Endodermal cell (in vitro differentiated cells): ENCODE results near the gene INPP4B. TPM values are rescaled to one million over a fixed set of nuclear protein-coding genes. Genes with fewer than 3 reads are reported as not detected.

Source experiments
- DNase-seq: peaks from one replicate; pipeline ENCODE4 v3.0.0-alpha.2; 2017
- H3K27ac ChIP-seq: 2 replicates; pipeline ENCODE4 v1.5.1; 2013; ENCODE audit warnings: mild to moderate bottlenecking, low read depth, low read length, moderate library complexity
- H3K27me3 ChIP-seq: 2 replicates; pipeline ENCODE4 v1.6.1; 2013; ENCODE audit warnings: mild to moderate bottlenecking, low read length, moderate library complexity; ENCODE audit not compliant: insufficient read depth, control insufficient read depth, poor library complexity, severe bottlenecking
- H3K36me3 ChIP-seq: 2 replicates; pipeline ENCODE4 v1.7.0; 2013; ENCODE audit warnings: mild to moderate bottlenecking, low read length, moderate library complexity; ENCODE audit not compliant: control insufficient read depth, insufficient read depth
- H3K4me1 ChIP-seq: one replicate; pipeline ENCODE4 v1.7.0; 2013; ENCODE audit warnings: low read length; ENCODE audit not compliant: control insufficient read depth, insufficient read depth
- H3K4me3 ChIP-seq: 2 replicates; pipeline ENCODE4 v1.5.1; 2013; ENCODE audit warnings: mild to moderate bottlenecking, low read length, moderate library complexity
- H3K9ac ChIP-seq: 2 replicates; pipeline ENCODE4 v1.6.1; 2013; ENCODE audit warnings: mild to moderate bottlenecking, low read length, moderate library complexity; ENCODE audit not compliant: poor library complexity, severe bottlenecking; ENCODE audit errors: extremely low read depth
- H3K9me3 ChIP-seq: 2 replicates; pipeline ENCODE4 v1.6.1; 2013; ENCODE audit warnings: mild to moderate bottlenecking, low read length, moderate library complexity; ENCODE audit not compliant: control insufficient read depth
- H3K27ac Mint-ChIP-seq: 2 replicates; pipeline ENCODE4 v1.8.0; 2020; ENCODE audit warnings: mixed read lengths
- H3K27me3 Mint-ChIP-seq: 2 replicates; pipeline ENCODE4 v1.8.0; 2021; ENCODE audit warnings: mild to moderate bottlenecking, mixed read lengths; ENCODE audit not compliant: insufficient read depth
- H3K36me3 Mint-ChIP-seq: 2 replicates; pipeline ENCODE4 v1.8.0; 2020; ENCODE audit warnings: low read depth, mixed read lengths
- H3K4me1 Mint-ChIP-seq: 2 replicates; pipeline ENCODE4 v1.8.0; 2020; ENCODE audit warnings: mixed read lengths
- H3K4me3 Mint-ChIP-seq: 2 replicates; pipeline ENCODE4 v1.8.0; 2020; ENCODE audit warnings: mild to moderate bottlenecking, moderate library complexity, mixed read lengths
- H3K9me3 Mint-ChIP-seq: 2 replicates; pipeline ENCODE4 v1.8.0; 2020; ENCODE audit warnings: mild to moderate bottlenecking, mixed read lengths
- WGBS, 2 experiments: methylation state at CpG; one replicate each; pipeline versions ENCODE4 v1.1.5 to v1.1.7; 2013; ENCODE audit warnings: missing lambda C conversion rate in 2 of 2, mixed read lengths in 1 of 2; ENCODE audit not compliant: insufficient coverage in 1 of 2, insufficient read length in 1 of 2; 5-methylcytosine and 5-hydroxymethylcytosine counted together
- total RNA-seq, 2 donors: library from RNA; stranded (reverse); fragmentation: NEBNext Ultra II Directional in 1 of 2; extraction: Animal tissue kit (Norgen Biotek cat#: 25700) in 1 of 2; gene quantifications; 2 replicates in 1 of 2; 3 replicates in 1 of 2; pipeline ENCODE4 v1.2.1, GENCODE V29; 2021
- TF ChIP-seq, protein P1 (sequence below): fragments of 200-600 bp; sonication (generic); conservative IDR thresholded peaks from 2 replicates; pipeline ENCODE4 v1.5.0; 2021; ENCODE audit warnings: antibody characterized with exemption, mild to moderate bottlenecking

The INPP4B gene
- total RNA-seq, 2 donors from 2014 or later = 0.64 to 0.66 TPM

DNA sequence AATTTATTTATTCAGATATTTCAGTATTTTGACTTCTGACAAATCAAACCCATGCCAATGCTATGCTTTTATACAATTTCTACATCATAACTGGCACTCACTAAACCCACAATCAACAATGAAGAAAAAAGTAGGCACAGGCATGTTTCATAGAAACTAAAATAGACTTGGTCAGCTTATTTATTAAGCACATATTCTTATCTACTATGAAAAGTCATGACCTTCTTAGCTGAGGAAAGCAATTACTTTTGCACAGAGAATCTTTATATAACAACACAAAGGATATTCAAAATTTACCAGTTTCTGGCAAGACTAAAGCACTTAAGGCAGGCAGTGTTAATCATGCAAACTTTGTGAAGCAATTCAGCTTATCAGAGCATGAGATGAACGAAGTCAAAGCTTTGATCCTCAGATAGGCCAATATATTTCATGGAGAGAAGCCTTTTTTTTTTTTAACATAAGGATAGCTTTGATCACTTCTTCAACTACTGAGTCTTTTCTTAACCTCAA, 490.6 kb downstream of the INPP4B start:
- no peaks in the 10 kb centered on the region for H3K4me1 ChIP-seq

DNA sequence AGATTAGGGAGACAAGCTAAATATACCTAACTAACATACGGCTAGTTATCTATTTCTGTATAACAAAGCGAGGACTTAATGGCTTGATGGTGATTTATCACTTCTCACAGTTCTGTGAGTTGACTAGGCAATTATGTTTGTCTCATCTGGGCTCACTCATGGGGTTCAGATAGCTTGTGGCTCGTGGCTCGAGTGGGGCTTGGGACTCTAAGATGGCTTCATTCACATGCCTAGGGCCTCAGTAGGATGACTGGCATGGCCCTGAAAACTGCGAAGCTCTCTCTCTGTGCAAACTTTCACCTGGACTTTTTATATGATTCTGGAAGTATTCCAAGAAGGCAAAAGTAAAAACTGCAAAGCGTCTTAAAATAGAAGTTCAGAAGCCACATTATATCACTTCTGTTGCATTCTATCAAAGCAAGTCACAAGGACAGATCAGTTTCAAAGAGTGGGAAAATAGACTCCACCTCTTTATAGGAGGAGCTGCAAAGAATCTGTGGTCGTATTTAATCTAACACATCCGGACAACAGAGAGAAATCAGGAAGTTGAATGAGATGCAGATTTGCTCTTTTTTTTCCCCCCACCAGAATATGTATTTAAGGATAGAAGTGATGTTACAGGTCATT, 491.2 kb downstream of the INPP4B start:
- Mint-ChIP-seq H3K4me3 (no peak overlapping the region), H3K9me3 (no peaks in the 10 kb centered on the region), H3K27ac (no peak overlapping the region), H3K27me3 (no peaks in the 10 kb centered on the region), H3K36me3 (no peaks in the 10 kb centered on the region), H3K4me1 (no peaks in the 10 kb centered on the region)
- H3K27ac ChIP-seq = no peak overlapping the region
- H3K4me3 ChIP-seq = no peak overlapping the region
- H3K9ac ChIP-seq = no peak overlapping the region
- no peaks in the 10 kb centered on the region for H3K36me3 ChIP-seq
- H3K4me1 ChIP-seq = no peaks in the 10 kb centered on the region
- WGBS, 2 experiments = 93 to 94% methylated on average over 3 to 8 of the region's 8 CpGs
- DNase-seq = no peak
- TF ChIP-seq, protein P1, sequence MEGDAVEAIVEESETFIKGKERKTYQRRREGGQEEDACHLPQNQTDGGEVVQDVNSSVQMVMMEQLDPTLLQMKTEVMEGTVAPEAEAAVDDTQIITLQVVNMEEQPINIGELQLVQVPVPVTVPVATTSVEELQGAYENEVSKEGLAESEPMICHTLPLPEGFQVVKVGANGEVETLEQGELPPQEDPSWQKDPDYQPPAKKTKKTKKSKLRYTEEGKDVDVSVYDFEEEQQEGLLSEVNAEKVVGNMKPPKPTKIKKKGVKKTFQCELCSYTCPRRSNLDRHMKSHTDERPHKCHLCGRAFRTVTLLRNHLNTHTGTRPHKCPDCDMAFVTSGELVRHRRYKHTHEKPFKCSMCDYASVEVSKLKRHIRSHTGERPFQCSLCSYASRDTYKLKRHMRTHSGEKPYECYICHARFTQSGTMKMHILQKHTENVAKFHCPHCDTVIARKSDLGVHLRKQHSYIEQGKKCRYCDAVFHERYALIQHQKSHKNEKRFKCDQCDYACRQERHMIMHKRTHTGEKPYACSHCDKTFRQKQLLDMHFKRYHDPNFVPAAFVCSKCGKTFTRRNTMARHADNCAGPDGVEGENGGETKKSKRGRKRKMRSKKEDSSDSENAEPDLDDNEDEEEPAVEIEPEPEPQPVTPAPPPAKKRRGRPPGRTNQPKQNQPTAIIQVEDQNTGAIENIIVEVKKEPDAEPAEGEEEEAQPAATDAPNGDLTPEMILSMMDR = no peak
- H3K9me3 ChIP-seq = no peaks in the 10 kb centered on the region
- H3K27me3 ChIP-seq = no peaks in the 10 kb centered on the region

More for the DNA sequence above, 490.6 kb downstream of the INPP4B start:
- no peaks in the 10 kb centered on the region for H3K9me3 Mint-ChIP-seq
- H3K9me3 ChIP-seq = no peaks in the 10 kb centered on the region
- H3K27ac Mint-ChIP-seq = no peak overlapping the region
- H3K27ac ChIP-seq = no peak overlapping the region
- no peaks in the 10 kb centered on the region for H3K4me1 Mint-ChIP-seq
- no peaks in the 10 kb centered on the region for H3K36me3 Mint-ChIP-seq
- no peak overlapping the region for H3K4me3 ChIP-seq
- no peak for DNase-seq
- H3K4me3 Mint-ChIP-seq = no peak overlapping the region
- TF ChIP-seq, protein P1 = no peak
- H3K9ac ChIP-seq = no peak overlapping the region
- H3K36me3 ChIP-seq = no peaks in the 10 kb centered on the region
- H3K27me3 Mint-ChIP-seq = no peaks in the 10 kb centered on the region
- 88 to 100% methylated on average over 1 of the region's 1 CpG for WGBS, 2 experiments
- H3K27me3 ChIP-seq = no peaks in the 10 kb centered on the region

DNA sequence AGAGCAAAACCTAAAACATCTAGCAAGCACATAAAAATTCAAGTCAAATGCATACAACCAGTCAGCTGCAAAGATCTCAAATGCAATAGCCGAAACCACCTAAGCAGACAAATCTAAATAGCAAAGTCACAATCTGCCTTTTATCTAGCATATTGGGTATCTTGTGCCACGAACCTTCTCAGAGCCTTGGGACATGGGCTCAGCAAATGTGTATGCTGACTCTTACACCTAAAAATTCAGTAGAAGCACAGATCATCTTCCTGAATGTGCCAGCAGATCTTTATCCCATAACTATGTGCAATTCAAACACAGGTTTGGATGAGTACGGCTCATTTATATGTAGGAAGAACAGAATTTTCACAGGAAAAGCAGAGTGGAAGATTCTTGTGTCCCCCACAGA, 492.1 kb downstream of the INPP4B start:
- no peaks in the 10 kb centered on the region for H3K4me1 ChIP-seq
- WGBS, 2 experiments = 91 to 95% methylated on average over 2 to 3 of the region's 3 CpGs
- Mint-ChIP-seq H3K27ac (no peak overlapping the region), H3K27me3 (no peaks in the 10 kb centered on the region), H3K9me3 (no peaks in the 10 kb centered on the region), H3K4me3 (no peak overlapping the region), H3K4me1 (peaks cover 1% of the 10 kb centered on the region), H3K36me3 (no peaks in the 10 kb centered on the region)
- no peak overlapping the region for H3K9ac ChIP-seq
- TF ChIP-seq, protein P1 = no peak
- no peak overlapping the region for H3K27ac ChIP-seq
- DNase-seq = no peak
- H3K4me3 ChIP-seq = no peak overlapping the region
- no peaks in the 10 kb centered on the region for H3K36me3 ChIP-seq
- no peaks in the 10 kb centered on the region for H3K9me3 ChIP-seq
- no peaks in the 10 kb centered on the region for H3K27me3 ChIP-seq
